ENCODE data around the gene PHF21A. TPM values are rescaled to one million over a fixed set of nuclear protein-coding genes. Genes with fewer than 3 reads are reported as not detected.
A peak's percentile ranks its signal among the peaks of the same experiment; 100 is the strongest.

PHF21A gene
- total RNA-seq, 2 experiments from 2014 or later, result 23.1 to 56.1 TPM

- no peaks in the 10 kb centered on the region for H3K9me3 ChIP-seq (ENCODE audit: low read length)
- DNase-seq (ENCODE audit: low spot score), result peak; percentile 59
Observed at GRCh38 chr11:45885274-45885920, 235.9 kb downstream of the PHF21A start, which contains the start of gene MAPK8IP1. Gene MAPK8IP1 (plus strand): TSS chr11:45885651. CDS start chr11:45885821, 170 bp downstream.

GRCh38 chr11:45884596-45885185 lies 236.6 kb downstream of the PHF21A start:
- H3K79me2 ChIP-seq (ENCODE audit: insufficient read depth, low read depth, low read length), result no peaks in the 10 kb centered on the region
- peak overlapping the region; percentile 83 for H3K4me2 ChIP-seq (ENCODE audit: low read length)
- POLR2A ChIA-PET, result no interaction called here
- H3K9me2 ChIP-seq (ENCODE audit: insufficient read depth, low read length), result no peaks in the 10 kb centered on the region
- CTCF ChIA-PET (ENCODE audit: unreplicated experiment), result no interaction called here
- H3K4me3 ChIP-seq (ENCODE audit: low read depth, low read length, poor library complexity, severe bottlenecking), result peak overlapping the region; percentile 57
- no peak overlapping the region for H3K27ac ChIP-seq (ENCODE audit: low read depth, low read length, poor library complexity, severe bottlenecking)
- no peaks in the 10 kb centered on the region for H3K4me1 ChIP-seq (ENCODE audit: insufficient read depth, low read length, poor library complexity, severe bottlenecking)
- TF ChIP-seq EZH2phosphoT487 (IDR thresholded peaks at IDR 0.05; ENCODE audit: borderline replicate concordance, low read depth, low read length), result no peak
- TF ChIP-seq, protein P1, sequence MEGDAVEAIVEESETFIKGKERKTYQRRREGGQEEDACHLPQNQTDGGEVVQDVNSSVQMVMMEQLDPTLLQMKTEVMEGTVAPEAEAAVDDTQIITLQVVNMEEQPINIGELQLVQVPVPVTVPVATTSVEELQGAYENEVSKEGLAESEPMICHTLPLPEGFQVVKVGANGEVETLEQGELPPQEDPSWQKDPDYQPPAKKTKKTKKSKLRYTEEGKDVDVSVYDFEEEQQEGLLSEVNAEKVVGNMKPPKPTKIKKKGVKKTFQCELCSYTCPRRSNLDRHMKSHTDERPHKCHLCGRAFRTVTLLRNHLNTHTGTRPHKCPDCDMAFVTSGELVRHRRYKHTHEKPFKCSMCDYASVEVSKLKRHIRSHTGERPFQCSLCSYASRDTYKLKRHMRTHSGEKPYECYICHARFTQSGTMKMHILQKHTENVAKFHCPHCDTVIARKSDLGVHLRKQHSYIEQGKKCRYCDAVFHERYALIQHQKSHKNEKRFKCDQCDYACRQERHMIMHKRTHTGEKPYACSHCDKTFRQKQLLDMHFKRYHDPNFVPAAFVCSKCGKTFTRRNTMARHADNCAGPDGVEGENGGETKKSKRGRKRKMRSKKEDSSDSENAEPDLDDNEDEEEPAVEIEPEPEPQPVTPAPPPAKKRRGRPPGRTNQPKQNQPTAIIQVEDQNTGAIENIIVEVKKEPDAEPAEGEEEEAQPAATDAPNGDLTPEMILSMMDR (conservative IDR thresholded peaks at IDR 0.05; ENCODE audit: low read length), result no peak
- no peaks in the 10 kb centered on the region for H3K36me3 ChIP-seq (ENCODE audit: insufficient read depth, low read length)
- intact Hi-C loops (cut with micrococcal nuclease; ENCODE audit: unreplicated experiment), result no loop called here
- no peaks in the 10 kb centered on the region for H4K20me1 ChIP-seq (ENCODE audit: insufficient read depth, low read length)
- no peak overlapping the region for H2AFZ ChIP-seq (ENCODE audit: low read length)
- no peak for DNase-seq (ENCODE audit: low spot score)
- no TSS peak for BruUV-seq (replicated peaks)
- no peaks in the 10 kb centered on the region for H3K9me3 ChIP-seq (ENCODE audit: low read length)

More at GRCh38 chr11:45885274-45885920, 235.9 kb downstream of the PHF21A start, which contains the start of gene MAPK8IP1:
- no peak for TF ChIP-seq EZH2phosphoT487 (IDR thresholded peaks at IDR 0.05; ENCODE audit: borderline replicate concordance, low read depth, low read length)
- TF ChIP-seq, protein P1 (conservative IDR thresholded peaks at IDR 0.05; ENCODE audit: low read length), result no peak
- H3K4me2 ChIP-seq (ENCODE audit: low read length), result peak within 1 kb of the TSS; percentile 83
- no peaks in the 10 kb centered on the region for H3K36me3 ChIP-seq (ENCODE audit: insufficient read depth, low read length)
- CTCF ChIA-PET (ENCODE audit: unreplicated experiment), result no interaction called here
- no peaks in the 10 kb centered on the region for H3K9me2 ChIP-seq (ENCODE audit: insufficient read depth, low read length)
- intact Hi-C loops (cut with micrococcal nuclease; ENCODE audit: unreplicated experiment), result no loop called here
- POLR2A ChIA-PET, result no interaction called here
- H3K79me2 ChIP-seq (ENCODE audit: insufficient read depth, low read depth, low read length), result no peaks in the 10 kb centered on the region
- peak within 1 kb of the TSS; percentile 57 for H3K4me3 ChIP-seq (ENCODE audit: low read depth, low read length, poor library complexity, severe bottlenecking)
- H4K20me1 ChIP-seq (ENCODE audit: insufficient read depth, low read length), result no peaks in the 10 kb centered on the region
- no peaks in the 10 kb centered on the region for H3K4me1 ChIP-seq (ENCODE audit: insufficient read depth, low read length, poor library complexity, severe bottlenecking)
- BruUV-seq (replicated peaks), result no TSS peak
- H3K27ac ChIP-seq (ENCODE audit: low read depth, low read length, poor library complexity, severe bottlenecking), result no peak within 1 kb of the TSS
- no peak within 1 kb of the TSS for H2AFZ ChIP-seq (ENCODE audit: low read length)

Other genes with a start within 250 kb of the PHF21A start
- gene MAPK8IP1, start 235.8 kb downstream of the PHF21A start, total RNA-seq (2014; rRNA removed; shearing (Covaris generic)), result 2.2 and 2.9 TPM in 2 replicates
- gene MAPK8IP1, start 235.8 kb downstream of the PHF21A start, total RNA-seq (2022), result 1.5 and 2.2 TPM in 2 replicates
- 2.4 and 3.3 TPM in 2 replicates for gene FREY1, start 214.2 kb downstream of the PHF21A start, total RNA-seq (2014; rRNA removed; shearing (Covaris generic))
- gene FREY1, start 214.2 kb downstream of the PHF21A start, total RNA-seq (2022), result 3.7 and 4.3 TPM in 2 replicates
- 41.0 TPM in 2 replicates for gene PEX16, start 203.6 kb downstream of the PHF21A start, total RNA-seq (2014; rRNA removed; shearing (Covaris generic))
- 42.1 and 43.9 TPM in 2 replicates for gene PEX16, start 203.6 kb downstream of the PHF21A start, total RNA-seq (2022)
- gene LARGE2, start 198.8 kb downstream of the PHF21A start, total RNA-seq (2014; rRNA removed; shearing (Covaris generic)), result 0.08 and 0.60 TPM in 2 replicates
- 1.00 and 1.3 TPM in 2 replicates for gene LARGE2, start 198.8 kb downstream of the PHF21A start, total RNA-seq (2022)
- gene CREB3L1, start 156.2 kb upstream of the PHF21A start, total RNA-seq (2014; rRNA removed; shearing (Covaris generic)), result not detected in 2 replicates
- 0.15 and 0.17 TPM in 2 replicates for gene CREB3L1, start 156.2 kb upstream of the PHF21A start, total RNA-seq (2022)
- 110 and 134 TPM in 2 replicates for gene DGKZ, start 226.0 kb upstream of the PHF21A start, total RNA-seq (2014; rRNA removed; shearing (Covaris generic))
- 141 and 163 TPM in 2 replicates for gene DGKZ, start 226.0 kb upstream of the PHF21A start, total RNA-seq (2022)